Measurements from ENCODE around the gene USP12. TPM values are rescaled to one million over a fixed set of nuclear protein-coding genes. Genes with fewer than 3 reads are reported as not detected.
"Not testable (repeated sequence)": the region's sequence is repeated elsewhere in the genome, so short reads cannot be mapped to it uniquely, and the experiment has no call there.

USP12 gene
- total RNA-seq, 2 experiments from 2014 or later = 19.3 to 19.8 TPM

DNA sequence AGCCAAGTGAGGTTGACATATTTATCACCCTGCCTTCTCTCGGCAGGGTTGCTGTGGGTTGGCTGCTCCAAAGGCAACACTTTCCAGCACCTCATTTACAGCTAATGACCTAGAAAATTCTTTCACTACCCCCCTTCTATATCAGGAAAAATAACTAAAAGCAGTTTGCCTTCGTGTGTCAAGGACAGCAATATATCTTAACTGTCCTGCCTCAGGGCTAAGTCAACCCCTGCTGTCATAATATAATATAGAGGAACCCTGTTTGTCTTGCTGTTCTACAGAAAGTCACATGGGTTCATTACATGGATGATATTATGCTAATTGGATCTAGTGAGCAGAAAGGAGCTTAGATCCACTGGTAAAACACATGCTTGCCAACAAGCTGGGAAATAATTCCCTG lies 28.1 kb upstream of the USP12 start:
- H3K9me3 Mint-ChIP-seq (ENCODE audit: insufficient read depth) = no peaks in the 10 kb centered on the region
- peaks cover 9% of the 10 kb centered on the region for H3K4me1 Mint-ChIP-seq (ENCODE audit: low read depth)
- ATAC-seq = no peak

DNA sequence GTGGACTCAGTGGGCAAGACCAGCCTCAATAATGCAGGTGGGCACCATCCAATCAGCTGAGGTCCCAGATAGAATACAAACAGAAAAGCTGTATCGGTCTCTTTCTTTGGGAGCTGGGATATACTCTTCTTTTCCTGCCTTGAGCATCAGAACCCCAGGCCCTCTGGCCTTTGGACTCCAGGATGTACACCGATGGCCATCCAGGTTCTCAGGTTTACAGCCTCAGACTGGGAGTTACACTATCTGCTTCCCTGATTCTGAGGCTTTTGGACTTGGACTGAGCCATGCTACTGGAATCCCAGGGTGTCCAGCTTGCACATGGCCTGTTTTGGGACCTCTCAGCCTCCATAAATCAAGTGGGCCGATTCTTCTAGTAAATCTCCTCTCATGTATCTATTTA lies 27.6 kb upstream of the USP12 start:
- H3K27ac Mint-ChIP-seq = no peak overlapping the region
- H3K9me3 Mint-ChIP-seq (ENCODE audit: insufficient read depth) = no peaks in the 10 kb centered on the region
- ChIA-PET POLR2A (no interaction called here), CTCF (interaction anchor here (0.6 kb wide), 1 partner anchor 10 kb away, joined by 3 read pairs; no protein-coding TSS in a partner anchor)
- peaks cover 9% of the 10 kb centered on the region for H3K4me1 Mint-ChIP-seq (ENCODE audit: low read depth)
- no peak for ATAC-seq
- DNase-seq = no peak
- no peak overlapping the region for H3K4me3 Mint-ChIP-seq
- no peaks in the 10 kb centered on the region for H3K27me3 Mint-ChIP-seq (ENCODE audit: low read depth)
- H3K36me3 Mint-ChIP-seq (ENCODE audit: low read depth) = peaks cover 1% of the 10 kb centered on the region

More for the DNA sequence above, 28.1 kb upstream of the USP12 start:
- no peak overlapping the region for H3K4me3 Mint-ChIP-seq
- ChIA-PET CTCF (interaction anchor here (1.4 kb wide), 1 partner anchor 56 kb away, joined by 3 read pairs; no protein-coding TSS in a partner anchor), POLR2A (no interaction called here)
- no peaks in the 10 kb centered on the region for H3K27me3 Mint-ChIP-seq (ENCODE audit: low read depth)
- DNase-seq = no peak
- peaks cover 1% of the 10 kb centered on the region for H3K36me3 Mint-ChIP-seq (ENCODE audit: low read depth)
- no peak overlapping the region for H3K27ac Mint-ChIP-seq

DNA sequence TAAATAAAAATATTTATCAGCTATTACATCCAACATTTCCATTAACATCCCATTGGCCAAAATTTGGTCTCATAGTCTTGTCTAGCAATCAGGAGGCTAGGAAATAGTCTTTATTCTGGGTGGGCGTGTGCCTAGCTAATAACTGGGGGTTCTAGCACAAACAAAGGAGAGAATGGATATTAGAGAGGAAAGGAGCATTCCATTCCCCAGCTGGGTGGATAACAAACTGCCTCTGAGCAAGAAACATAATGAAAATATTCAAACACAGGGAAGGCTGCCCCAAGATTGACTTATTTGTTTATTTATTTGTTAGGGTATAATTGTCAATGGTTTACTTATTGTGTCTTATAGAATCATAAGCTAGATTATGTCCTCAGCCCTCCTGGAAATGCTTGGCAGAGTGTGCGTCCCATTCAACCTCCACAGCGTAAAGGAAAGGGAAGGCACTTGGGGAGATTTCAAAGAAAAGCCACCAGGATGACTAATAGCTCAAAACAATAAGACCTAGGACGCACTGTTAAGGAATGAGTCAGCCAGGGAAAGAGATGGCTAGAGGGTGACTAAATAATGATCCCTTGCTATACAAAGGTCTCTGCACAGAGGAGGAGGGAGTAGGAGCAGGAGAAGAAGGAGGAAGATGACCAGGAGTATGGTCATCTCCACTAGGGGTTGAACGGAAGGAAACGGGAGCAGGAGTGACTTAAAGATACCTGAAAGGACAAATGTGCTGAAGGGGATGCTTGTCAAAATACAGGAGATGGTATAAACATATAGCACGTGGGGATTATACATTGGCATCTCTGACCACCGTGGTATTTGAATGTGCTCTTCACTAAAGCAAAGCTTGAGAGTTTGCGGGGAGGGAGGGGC lies 23.5 kb upstream of the USP12 start:
- no peak overlapping the region for H3K4me3 Mint-ChIP-seq
- ChIA-PET CTCF (no interaction called here), POLR2A (interaction anchor here (1.0 kb wide), 1 partner anchor 56 kb away, joined by 4 read pairs; the partner anchor contains the start of gene RPL21)
- H3K4me1 Mint-ChIP-seq (ENCODE audit: low read depth) = peaks cover 9% of the 10 kb centered on the region
- peak; percentile 47 for ATAC-seq
- H3K27me3 Mint-ChIP-seq (ENCODE audit: low read depth) = no peaks in the 10 kb centered on the region
- H3K27ac Mint-ChIP-seq = no peak overlapping the region
- no peaks in the 10 kb centered on the region for H3K9me3 Mint-ChIP-seq (ENCODE audit: insufficient read depth)
- H3K36me3 Mint-ChIP-seq (ENCODE audit: low read depth) = peaks cover 1% of the 10 kb centered on the region
- no peak for DNase-seq

DNA sequence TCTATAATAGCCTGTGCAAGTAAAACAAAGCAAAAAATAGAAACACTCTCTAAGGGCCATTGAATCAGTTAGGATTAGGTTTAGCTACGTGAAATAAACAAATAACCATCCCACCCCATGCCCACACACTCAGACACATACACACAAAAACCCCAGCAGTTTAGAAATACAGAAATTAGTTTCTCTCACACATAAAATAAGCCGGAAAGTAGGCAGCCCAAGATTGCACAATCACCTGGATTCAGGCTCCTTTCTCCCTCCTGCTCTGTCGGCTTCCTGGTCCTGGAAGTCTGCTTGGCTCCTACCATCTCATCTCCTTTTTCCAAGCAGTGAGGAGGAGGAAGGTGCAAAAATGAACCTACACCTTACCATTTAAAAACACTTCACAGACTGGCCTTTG lies 22.6 kb upstream of the USP12 start:
- CTCF ChIA-PET = no interaction called here

DNA sequence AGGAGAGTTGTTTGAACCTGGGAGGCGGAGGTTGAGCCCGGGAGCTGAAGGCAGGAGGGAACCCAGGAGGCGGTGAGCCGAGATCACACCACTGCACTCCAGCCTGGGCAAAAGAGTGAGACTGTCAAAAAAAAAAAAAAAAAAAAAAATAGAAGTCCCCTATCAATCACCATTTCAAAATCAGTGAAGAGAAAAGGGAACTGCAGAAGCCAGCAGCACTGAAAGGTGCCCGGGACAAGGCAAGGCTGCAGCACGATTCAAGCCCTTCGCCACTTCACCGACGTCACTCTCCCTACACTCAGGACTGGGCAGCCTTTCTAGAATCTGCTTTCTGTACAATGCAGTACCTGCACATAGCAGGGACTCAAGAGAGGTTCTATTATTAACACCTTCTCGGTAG lies 21.9 kb upstream of the USP12 start:
- Mint-ChIP-seq H3K9me3 (ENCODE audit: insufficient read depth) (no peaks in the 10 kb centered on the region), H3K27me3 (ENCODE audit: low read depth) (no peaks in the 10 kb centered on the region), H3K36me3 (ENCODE audit: low read depth) (peaks cover 1% of the 10 kb centered on the region), H3K4me1 (ENCODE audit: low read depth) (peaks cover 9% of the 10 kb centered on the region), H3K4me3 (no peak overlapping the region), H3K27ac (no peak overlapping the region)
- ChIA-PET POLR2A (no interaction called here), CTCF (no interaction called here)
- DNase-seq (no peak), ATAC-seq (no peak)

More for the DNA sequence above, 22.6 kb upstream of the USP12 start:
- ATAC-seq = no peak
- Mint-ChIP-seq H3K4me1 (ENCODE audit: low read depth) (peaks cover 9% of the 10 kb centered on the region), H3K4me3 (no peak overlapping the region), H3K36me3 (ENCODE audit: low read depth) (peaks cover 1% of the 10 kb centered on the region), H3K27me3 (ENCODE audit: low read depth) (no peaks in the 10 kb centered on the region), H3K27ac (no peak overlapping the region), H3K9me3 (ENCODE audit: insufficient read depth) (no peaks in the 10 kb centered on the region)
- DNase-seq = no peak
- POLR2A ChIA-PET = no interaction called here

DNA sequence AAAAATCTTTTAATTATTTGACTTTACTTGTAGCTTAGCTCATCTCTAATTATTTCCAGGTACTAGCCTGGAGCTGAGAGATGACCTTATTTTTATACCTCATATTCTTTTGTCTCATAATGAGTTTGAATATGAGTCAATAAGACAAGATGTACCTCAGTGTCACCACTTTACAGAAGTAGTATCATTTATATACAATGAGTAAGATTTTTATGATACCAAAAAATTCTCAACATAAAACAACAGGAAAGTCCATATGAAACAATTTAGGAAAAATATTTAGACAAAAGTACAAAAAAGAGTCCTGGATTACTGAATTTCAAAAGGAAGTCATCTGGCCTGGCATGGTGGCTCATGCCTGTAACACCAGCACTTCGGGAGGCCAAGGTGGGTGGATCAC lies 21.4 kb upstream of the USP12 start:
- Mint-ChIP-seq H3K36me3 (ENCODE audit: low read depth) (peaks cover 1% of the 10 kb centered on the region), H3K9me3 (ENCODE audit: insufficient read depth) (no peaks in the 10 kb centered on the region), H3K27me3 (ENCODE audit: low read depth) (no peaks in the 10 kb centered on the region), H3K4me1 (ENCODE audit: low read depth) (peaks cover 9% of the 10 kb centered on the region), H3K4me3 (no peak overlapping the region), H3K27ac (no peak overlapping the region)
- ATAC-seq = no peak
- ChIA-PET POLR2A (no interaction called here), CTCF (interaction anchor here (1.6 kb wide), 1 partner anchor 20 kb away, joined by 4 read pairs; no protein-coding TSS in a partner anchor)
- no peak for DNase-seq

DNA sequence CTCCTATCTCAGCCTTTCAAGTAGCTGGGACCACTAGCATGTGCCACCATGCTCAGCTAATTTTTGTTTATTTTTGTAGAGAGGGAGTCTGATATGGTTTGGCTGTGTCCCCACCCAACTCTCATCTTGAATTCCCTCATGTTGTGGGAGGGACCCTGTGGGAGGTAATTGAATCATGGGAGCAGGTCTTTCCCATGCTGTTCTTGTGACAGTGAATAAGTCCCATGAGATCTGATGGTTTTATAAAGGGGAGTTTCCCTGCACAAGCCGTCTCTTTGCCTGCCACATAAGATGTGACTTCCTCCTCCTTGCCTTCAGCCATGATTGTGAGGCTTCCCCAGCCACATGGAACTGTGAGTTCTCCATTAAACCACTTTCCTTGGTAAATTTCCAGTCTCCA lies 20.8 kb upstream of the USP12 start:
- POLR2A ChIA-PET; H3K36me3 Mint-ChIP-seq (ENCODE audit: low read depth): not testable (repeated sequence)

DNA sequence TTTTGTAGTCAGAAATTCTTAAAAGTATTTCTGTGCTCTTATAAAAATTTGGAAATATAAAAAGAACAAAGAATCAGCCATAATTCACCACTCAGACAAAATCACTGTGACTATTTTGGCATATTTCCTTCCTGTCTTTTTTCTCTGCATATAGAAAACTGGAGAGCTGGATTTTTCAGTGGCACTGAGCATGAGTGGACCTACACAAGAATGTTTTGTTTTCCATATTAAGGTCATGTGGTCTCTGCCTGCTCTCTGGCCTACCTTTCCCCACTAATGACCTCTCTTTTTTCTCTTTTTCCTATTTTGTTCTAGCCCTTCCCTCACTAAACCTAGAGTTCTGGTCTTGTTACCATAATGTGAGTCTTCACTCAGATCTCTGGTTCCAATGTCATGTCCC lies 17.6 kb upstream of the USP12 start:
- peaks cover 2% of the 10 kb centered on the region for H3K27me3 Mint-ChIP-seq (ENCODE audit: low read depth)

More for the DNA sequence above, 20.8 kb upstream of the USP12 start:
- H3K4me1 Mint-ChIP-seq (ENCODE audit: low read depth); ATAC-seq; H3K9me3 Mint-ChIP-seq (ENCODE audit: insufficient read depth); H3K4me3 Mint-ChIP-seq; H3K27me3 Mint-ChIP-seq (ENCODE audit: low read depth); DNase-seq; H3K27ac Mint-ChIP-seq: not testable (repeated sequence)
- CTCF ChIA-PET = interaction anchor here (1.6 kb wide), 1 partner anchor 20 kb away, joined by 4 read pairs; no protein-coding TSS in a partner anchor

DNA sequence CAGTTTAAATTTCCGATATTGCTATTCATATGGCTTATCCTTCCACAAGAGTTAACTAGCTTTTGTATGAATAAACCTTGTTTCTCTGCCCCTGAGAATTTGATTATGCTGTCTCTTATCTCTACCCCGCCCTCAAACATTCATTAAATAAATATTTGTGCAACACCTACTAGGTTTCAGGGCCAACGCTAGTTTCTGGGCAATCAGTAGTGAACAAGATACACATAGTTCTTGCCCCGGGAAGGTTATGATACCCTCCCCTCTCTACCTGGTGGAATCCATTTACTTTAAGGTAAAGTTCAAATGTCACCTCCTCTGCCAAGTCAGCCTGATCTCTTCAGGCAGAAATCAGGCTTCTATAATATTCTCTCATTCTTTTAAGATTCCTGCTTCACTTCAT lies 16.6 kb upstream of the USP12 start:
- ChIA-PET POLR2A (interaction anchor here (1.0 kb wide), 1 partner anchor 13 kb away, joined by 3 read pairs; no protein-coding TSS in a partner anchor), CTCF (no interaction called here)
- DNase-seq (no peak), ATAC-seq (no peak)
- H3K4me3 Mint-ChIP-seq = no peak overlapping the region
- H3K36me3 Mint-ChIP-seq (ENCODE audit: low read depth) = no peaks in the 10 kb centered on the region
- no peak overlapping the region for H3K27ac Mint-ChIP-seq
- peaks cover 3% of the 10 kb centered on the region for H3K27me3 Mint-ChIP-seq (ENCODE audit: low read depth)
- H3K4me1 Mint-ChIP-seq (ENCODE audit: low read depth) = no peaks in the 10 kb centered on the region
- no peaks in the 10 kb centered on the region for H3K9me3 Mint-ChIP-seq (ENCODE audit: insufficient read depth)

More for the DNA sequence above, 17.6 kb upstream of the USP12 start:
- no peak overlapping the region for H3K27ac Mint-ChIP-seq
- no peaks in the 10 kb centered on the region for H3K9me3 Mint-ChIP-seq (ENCODE audit: insufficient read depth)
- DNase-seq (no peak), ATAC-seq (no peak)
- ChIA-PET CTCF (no interaction called here), POLR2A (no interaction called here)
- H3K4me3 Mint-ChIP-seq = no peak overlapping the region
- no peaks in the 10 kb centered on the region for H3K4me1 Mint-ChIP-seq (ENCODE audit: low read depth)
- H3K36me3 Mint-ChIP-seq (ENCODE audit: low read depth) = no peaks in the 10 kb centered on the region

DNA sequence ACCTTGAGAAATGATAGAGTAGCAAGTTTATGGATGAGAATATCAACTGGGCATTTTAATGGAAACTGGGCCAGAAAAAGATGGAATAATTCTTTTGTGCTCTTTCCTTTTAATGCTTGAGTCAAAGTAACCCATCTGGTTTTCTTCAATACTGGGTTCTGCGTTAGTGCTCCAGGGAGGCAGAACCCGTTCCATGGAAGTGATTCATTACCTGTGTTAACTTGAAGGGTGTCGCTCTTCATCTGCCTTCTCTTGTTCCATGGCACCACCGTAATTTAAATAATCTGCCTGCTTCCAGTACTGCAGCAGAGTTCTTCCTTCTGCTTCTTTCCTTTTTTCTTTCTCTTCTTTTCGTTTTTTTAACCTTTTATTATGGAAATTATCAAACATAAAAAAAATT lies 14.7 kb upstream of the USP12 start:
- no peaks in the 10 kb centered on the region for H3K9me3 Mint-ChIP-seq (ENCODE audit: insufficient read depth)
- DNase-seq (no peak), ATAC-seq (no peak)
- H3K4me3 Mint-ChIP-seq = no peak overlapping the region
- peaks cover 9% of the 10 kb centered on the region for H3K27me3 Mint-ChIP-seq (ENCODE audit: low read depth)
- no peak overlapping the region for H3K27ac Mint-ChIP-seq
- ChIA-PET POLR2A (no interaction called here), CTCF (no interaction called here)
- H3K4me1 Mint-ChIP-seq (ENCODE audit: low read depth) = no peaks in the 10 kb centered on the region
- no peaks in the 10 kb centered on the region for H3K36me3 Mint-ChIP-seq (ENCODE audit: low read depth)

DNA sequence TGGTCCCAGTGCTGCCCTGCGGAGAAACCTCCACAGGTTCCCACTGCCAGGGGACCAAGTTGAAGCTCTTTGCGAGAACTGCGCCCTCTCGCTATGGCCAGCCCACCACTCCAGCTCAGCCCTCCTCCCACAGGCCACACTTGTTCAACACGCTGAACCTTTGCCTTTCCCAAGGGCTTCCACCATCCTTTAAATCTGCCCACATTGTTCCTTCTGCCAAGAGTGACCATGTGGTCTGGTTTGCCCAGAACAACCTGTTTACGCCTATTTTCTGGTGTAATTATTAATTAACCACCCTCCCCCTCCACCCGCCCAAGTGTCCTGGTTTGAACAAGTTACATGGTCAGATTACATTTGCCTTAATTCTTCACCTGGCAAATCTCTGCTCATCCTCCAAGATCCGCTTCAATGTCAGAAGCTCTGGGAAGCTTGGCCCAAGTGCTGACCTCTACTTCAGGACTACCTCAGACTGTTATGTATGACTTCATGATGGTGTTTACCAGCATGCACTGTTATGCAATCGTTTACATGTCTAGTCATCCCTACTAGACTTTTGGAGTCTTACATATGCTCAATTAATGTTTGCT lies 12.0 kb upstream of the USP12 start:
- POLR2A ChIA-PET = no interaction called here
- ATAC-seq = no peak
- H3K4me3 Mint-ChIP-seq = no peak overlapping the region
- H3K9me3 Mint-ChIP-seq (ENCODE audit: insufficient read depth) = no peaks in the 10 kb centered on the region
- H3K4me1 Mint-ChIP-seq (ENCODE audit: low read depth) = no peaks in the 10 kb centered on the region
- no peak for DNase-seq
- no peaks in the 10 kb centered on the region for H3K36me3 Mint-ChIP-seq (ENCODE audit: low read depth)
- CTCF ChIA-PET = interaction anchor here (0.6 kb wide), 1 partner anchor 772 kb away, joined by 3 read pairs; no protein-coding TSS in a partner anchor
- peaks cover 9% of the 10 kb centered on the region for H3K27me3 Mint-ChIP-seq (ENCODE audit: low read depth)
- no peak overlapping the region for H3K27ac Mint-ChIP-seq

DNA sequence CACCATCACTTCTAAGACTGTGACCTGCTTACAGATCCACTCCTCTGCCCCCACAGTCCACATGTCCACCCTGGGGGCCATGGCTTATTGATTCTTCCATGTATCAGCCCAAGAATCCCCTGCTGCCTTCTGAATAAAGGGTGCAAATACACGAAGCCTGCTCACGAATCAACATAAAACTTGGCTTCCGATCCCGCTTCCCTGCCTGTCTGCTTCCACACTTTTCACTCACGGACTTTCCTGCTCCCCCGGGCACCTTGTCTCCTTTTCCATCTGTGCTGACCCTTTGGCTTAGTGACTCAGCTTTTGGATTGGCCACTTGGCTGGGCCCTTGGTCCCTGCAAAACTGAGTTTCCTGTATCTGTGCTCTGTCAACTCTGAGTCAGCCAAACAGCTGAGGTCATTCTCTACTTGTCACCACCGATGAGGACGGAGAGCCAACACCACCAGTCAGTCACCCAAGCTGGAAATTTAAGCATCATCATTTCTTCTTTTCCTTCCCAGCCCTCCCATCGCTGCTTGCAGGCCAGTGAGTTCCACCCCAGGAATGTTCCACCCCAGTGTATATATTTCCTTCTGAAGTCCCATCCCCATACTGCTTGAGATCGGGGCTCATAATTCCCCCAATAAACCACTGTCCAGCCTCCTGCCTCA lies 11.4 kb upstream of the USP12 start:
- ChIA-PET CTCF (interaction anchor here (0.6 kb wide), 1 partner anchor 773 kb away, joined by 3 read pairs; no protein-coding TSS in a partner anchor), POLR2A (no interaction called here)
- Mint-ChIP-seq H3K4me1 (ENCODE audit: low read depth) (no peaks in the 10 kb centered on the region), H3K27ac (no peak overlapping the region), H3K9me3 (ENCODE audit: insufficient read depth) (no peaks in the 10 kb centered on the region), H3K27me3 (ENCODE audit: low read depth) (peaks cover 9% of the 10 kb centered on the region), H3K36me3 (ENCODE audit: low read depth) (no peaks in the 10 kb centered on the region), H3K4me3 (no peak overlapping the region)
- DNase-seq (no peak), ATAC-seq (no peak)
